PC-3 (cell line): Measurements from ENCODE around the gene HSH2D. TPM values are rescaled to one million over a fixed set of nuclear protein-coding genes. Genes with fewer than 3 reads are reported as not detected.

Experiments
- ATAC-seq: fragments of 200-7000 bp; cut with Tn5 transposase; 2 replicates; pipeline ENCODE4 v1.9.1; 2020; ENCODE audit warnings: mild to moderate bottlenecking, moderate library complexity
- BruUV-seq: library from RNA; stranded (reverse); fragments of 400-500 nt; replicated peaks from 2 replicates; lab custom pipeline; 2021; lab: Mats Ljungman, UMichigan
- CTCF ChIA-PET: fragments of 300-600 bp; sonication (Branson Sonifier 250); formaldehyde crosslinking; loops from one replicate; lab custom pipeline; 2022; ENCODE audit warnings: antibody characterized with exemption; lab: Charles Lee
- POLR2A ChIA-PET: fragments of 300-600 bp; sonication (Branson Sonifier 250); formaldehyde crosslinking; loops from one replicate; lab custom pipeline; 2022; ENCODE audit warnings: antibody characterized with exemption; ENCODE audit not compliant: unreplicated experiment; lab: Charles Lee
- DNase-seq: peaks from one replicate; pipeline ENCODE4 v3.0.0-alpha.2; 2015
- H2AFZ ChIP-seq: fragments of 300-600 bp; sonication (generic); 2 replicates; pipeline ENCODE4 v1.6.0; 2016; ENCODE audit warnings: antibody characterized with exemption, low read length
- H3F3A ChIP-seq: fragments of 300-600 bp; sonication (generic); one replicate; pipeline ENCODE4 v1.6.0; 2017; ENCODE audit warnings: antibody characterized with exemption, low read length, control low read depth, mild to moderate bottlenecking; ENCODE audit not compliant: unreplicated experiment
- H3K27ac ChIP-seq: fragments of 300-600 bp; sonication (generic); 2 replicates; pipeline ENCODE4 v1.5.1; 2016; ENCODE audit warnings: mild to moderate bottlenecking, low read length
- H3K27me3 ChIP-seq: fragments of 300-600 bp; sonication (generic); 2 replicates; pipeline ENCODE4 v1.6.1; 2016; ENCODE audit warnings: low read length, mixed read lengths
- H3K36me3 ChIP-seq: fragments of 300-600 bp; sonication (generic); 2 replicates; pipeline ENCODE4 v1.6.1; 2016; ENCODE audit warnings: low read depth, mixed run types, low read length, mixed read lengths
- H3K4me1 ChIP-seq: fragments of 300-600 bp; sonication (generic); 2 replicates; pipeline ENCODE4 v1.5.1; 2016; ENCODE audit warnings: low read length; ENCODE audit not compliant: insufficient read depth
- H3K4me2 ChIP-seq: fragments of 300-600 bp; sonication (generic); 2 replicates; pipeline ENCODE4 v1.6.0; 2016; ENCODE audit warnings: low read length
- H3K4me3 ChIP-seq: fragments of 300-600 bp; sonication (generic); 2 replicates; pipeline ENCODE4 v1.5.1; 2016; ENCODE audit warnings: mild to moderate bottlenecking, low read length, mixed read lengths
- H3K79me2 ChIP-seq: fragments of 300-600 bp; sonication (generic); 2 replicates; pipeline ENCODE4 v1.6.1; 2017; ENCODE audit warnings: low read length, mixed read lengths
- H3K9ac ChIP-seq: fragments of 300-600 bp; sonication (generic); 2 replicates; pipeline ENCODE4 v1.6.0; 2016; ENCODE audit warnings: mild to moderate bottlenecking, low read length
- H3K9me2 ChIP-seq: fragments of 300-600 bp; sonication (generic); replicated peaks from 2 replicates; pipeline ENCODE4 v1.6.1; 2016; ENCODE audit warnings: mixed run types, low read length, mixed read lengths
- H3K9me3 ChIP-seq: fragments of 300-600 bp; sonication (generic); 2 replicates; pipeline ENCODE4 v1.6.1; 2016; ENCODE audit warnings: low read length, mixed read lengths
- H4K20me1 ChIP-seq: fragments of 300-600 bp; sonication (generic); 2 replicates; pipeline ENCODE4 v1.6.1; 2016; ENCODE audit warnings: low read length, mixed read lengths
- CTCF ChIP-seq: fragments of 300-600 bp; sonication (generic); conservative IDR thresholded peaks from 2 replicates; pipeline ENCODE4 v1.5.1; 2017; ENCODE audit warnings: antibody characterized with exemption, low read depth, mild to moderate bottlenecking, low read length
- EZH2 ChIP-seq: fragments of 300-600 bp; sonication (generic); IDR thresholded peaks from one replicate; pipeline ENCODE4 v1.6.1; 2017; ENCODE audit warnings: antibody characterized with exemption, mild to moderate bottlenecking, low read length; ENCODE audit not compliant: unreplicated experiment
- EZH2phosphoT487 ChIP-seq: fragments of 300-600 bp; sonication (generic); IDR thresholded peaks from 2 replicates; pipeline ENCODE4 v1.6.1; 2018; ENCODE audit warnings: mild to moderate bottlenecking, antibody characterized with exemption, low read length, borderline replicate concordance
- intact Hi-C: fragments of 100-400 bp; cut with micrococcal nuclease; formaldehyde crosslinking; loops from 2 replicates; pipeline ENCODE4 v1.9.0; 2023
- total RNA-seq: library from RNA; depleted of rRNA; stranded (reverse); fragments of >200 nt; gene quantifications from 2 replicates; pipeline ENCODE4 v1.2.3, GENCODE V29; 2014

Gene HSH2D
- total RNA-seq, 1 experiment from 2014 or later = 14.5 TPM

GRCh38 chr19:16200038-16201010 lies 56.8 kb downstream of the HSH2D start:
- no peaks in the 10 kb centered on the region for H3K36me3 ChIP-seq
- intact Hi-C loops = no loop called here

GRCh38 chr19:16201011-16201391 lies 57.5 kb downstream of the HSH2D start:
- Histone ChIP-seq H3K4me3 (no peak overlapping the region), H3K9ac (no peak overlapping the region), H2AFZ (no peak overlapping the region), H3K4me2 (no peak overlapping the region), H3K79me2 (peaks cover 26% of the 10 kb centered on the region), H3K9me2 (no peaks in the 10 kb centered on the region), H3K4me1 (peaks cover 24% of the 10 kb centered on the region), H3K27me3 (no peaks in the 10 kb centered on the region), H3K9me3 (no peaks in the 10 kb centered on the region), H3K27ac (no peak overlapping the region), H3K36me3 (no peaks in the 10 kb centered on the region; the same call in 1 of the 2 replicates), H4K20me1 (no peaks in the 10 kb centered on the region), H3F3A (no peaks in the 10 kb centered on the region)
- no peak for DNase-seq
- CTCF ChIA-PET = no interaction called here
- intact Hi-C loops = no loop called here
- POLR2A ChIA-PET = no interaction called here
- no TSS peak for BruUV-seq
- no peak for TF ChIP-seq EZH2phosphoT487
- no peak for TF ChIP-seq EZH2
- TF ChIP-seq CTCF = no peak
- ATAC-seq = no peak

More at GRCh38 chr19:16200038-16201010, 56.8 kb downstream of the HSH2D start:
- no peak for ATAC-seq
- Histone ChIP-seq H3K4me3 (no peak overlapping the region), H3K9me3 (no peaks in the 10 kb centered on the region), H3F3A (no peaks in the 10 kb centered on the region), H3K4me2 (no peak overlapping the region), H3K9me2 (no peaks in the 10 kb centered on the region), H2AFZ (no peak overlapping the region), H4K20me1 (no peaks in the 10 kb centered on the region), H3K79me2 (peaks cover 26% of the 10 kb centered on the region), H3K27ac (no peak overlapping the region), H3K4me1 (peaks cover 28% of the 10 kb centered on the region), H3K9ac (no peak overlapping the region), H3K27me3 (no peaks in the 10 kb centered on the region)
- no TSS peak for BruUV-seq
- TF ChIP-seq EZH2phosphoT487 (no peak), CTCF (peak; percentile 22; the same call in 1 of the 2 replicates)
- DNase-seq = no peak
- ChIA-PET POLR2A (no interaction called here), CTCF (no interaction called here)
